Cardiac fibroblast (primary cell): Measurements from ENCODE around the gene NEO1.
A peak's percentile ranks its signal among the peaks of the same experiment; 100 is the strongest.

Source experiments
- DNase-seq, 2 donors: peaks; one replicate each; pipeline versions ENCODE4 v3.0.0 to v3.0.0-alpha.2; 2010; ENCODE audit warnings: low read depth in 2 of 2
- H3K4me3 ChIP-seq, 2 donors: replicated peaks in 1 of 2; 1 replicate in 1 of 2; 2 replicates in 1 of 2; pipeline ENCODE4 v1.5.1; 2011; ENCODE audit warnings: low read depth in 2 of 2, low read length in 2 of 2, mild to moderate bottlenecking in 2 of 2, moderate library complexity in 1 of 2
- CTCF ChIP-seq: IDR thresholded peaks from one replicate; pipeline ENCODE4 v1.5.1; 2011; ENCODE audit warnings: low read depth, mild to moderate bottlenecking, low read length, inconsistent platforms

NEO1 gene

DNA sequence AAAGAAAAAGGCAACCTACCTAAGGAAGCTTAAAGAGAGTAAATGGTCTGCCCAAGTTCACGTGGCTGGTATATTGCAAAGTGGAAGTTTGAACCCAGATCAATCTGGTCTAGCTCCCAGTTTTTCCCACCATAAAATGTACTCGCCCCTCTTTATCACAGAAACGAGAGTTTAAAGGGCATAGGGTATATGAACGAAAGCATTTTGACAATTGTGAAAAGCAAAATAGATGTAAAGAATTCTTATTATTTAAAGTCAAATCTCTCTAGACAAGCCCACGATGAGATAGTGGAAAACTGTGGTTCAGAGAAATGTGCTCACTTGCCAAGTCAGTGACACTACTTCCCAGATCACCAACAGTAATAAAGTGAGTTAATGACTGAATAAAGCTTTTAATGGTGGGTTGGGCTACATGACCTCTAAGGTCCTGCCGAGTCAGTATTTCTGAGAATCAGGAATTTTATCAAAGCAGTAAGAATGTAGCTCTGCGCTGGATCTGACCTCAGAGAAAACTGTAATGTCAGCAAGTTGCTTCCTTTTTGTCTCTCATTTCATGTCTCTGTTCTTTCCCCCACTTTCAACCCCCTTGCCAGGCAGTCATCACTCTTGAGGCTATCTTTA, 23.3 kb upstream of the NEO1 start:
- no peak for TF ChIP-seq CTCF
- H3K4me3 ChIP-seq = no peak overlapping the region
- peak in 1 of 2 donors; percentile 16 for DNase-seq

DNA sequence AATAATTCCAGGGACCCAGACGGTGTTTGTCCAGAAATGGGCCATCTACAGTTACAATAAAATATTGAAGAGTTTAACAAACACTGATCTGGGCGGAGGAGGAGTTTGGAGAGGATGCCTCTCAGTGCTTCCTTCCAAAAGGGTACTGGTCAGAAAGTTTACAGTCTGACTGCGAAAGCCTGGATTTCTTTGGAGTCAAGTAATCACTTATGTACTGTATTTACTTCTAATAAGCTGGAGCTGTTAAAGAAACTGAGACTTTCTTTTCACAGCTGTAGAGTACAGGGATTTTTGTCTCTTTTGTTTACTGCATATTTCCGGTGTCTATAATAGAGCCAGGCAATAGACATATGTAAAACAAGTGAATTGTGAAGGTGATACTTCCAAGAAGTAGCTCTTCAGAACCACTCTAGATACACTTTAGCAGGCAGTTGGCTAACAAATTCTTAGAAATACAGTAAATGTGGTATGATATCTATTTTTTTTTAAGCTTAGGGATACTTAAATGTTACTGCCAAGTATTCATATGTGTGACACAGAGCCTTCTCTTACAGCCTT, 22.1 kb upstream of the NEO1 start:
- H3K4me3 ChIP-seq = no peak overlapping the region
- no peak for TF ChIP-seq CTCF
- no peak for DNase-seq

DNA sequence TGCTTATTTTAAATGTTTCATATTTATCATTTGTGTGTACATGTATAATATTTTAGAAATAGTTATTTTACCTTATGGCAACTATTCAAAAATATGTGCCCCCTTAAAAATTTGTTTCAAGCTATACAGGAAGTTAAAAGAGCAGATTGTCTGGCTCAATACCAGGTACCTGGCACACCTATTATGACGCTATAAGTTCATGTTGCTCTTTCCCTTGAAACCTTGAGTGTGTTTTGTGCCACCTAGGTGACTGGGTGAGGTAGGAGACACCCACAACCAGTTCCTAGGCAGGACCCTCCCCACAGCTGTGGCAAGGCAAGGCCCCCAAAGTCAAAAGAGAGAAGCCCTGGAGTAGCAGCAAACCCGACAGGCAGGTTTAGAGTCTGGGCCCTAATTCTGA, 20.6 kb upstream of the NEO1 start:
- TF ChIP-seq CTCF = no peak
- DNase-seq = no peak
- no peak overlapping the region for H3K4me3 ChIP-seq

- TF ChIP-seq CTCF = no peak
- no peak overlapping the region for H3K4me3 ChIP-seq
- DNase-seq = no peak
Measured at GRCh38 chr15:73033611-73034010, 18.7 kb upstream of the NEO1 start.

- no peak overlapping the region for H3K4me3 ChIP-seq
- no peak for TF ChIP-seq CTCF
- no peak for DNase-seq
Measured at GRCh38 chr15:73034221-73034620, 18.0 kb upstream of the NEO1 start.

DNA sequence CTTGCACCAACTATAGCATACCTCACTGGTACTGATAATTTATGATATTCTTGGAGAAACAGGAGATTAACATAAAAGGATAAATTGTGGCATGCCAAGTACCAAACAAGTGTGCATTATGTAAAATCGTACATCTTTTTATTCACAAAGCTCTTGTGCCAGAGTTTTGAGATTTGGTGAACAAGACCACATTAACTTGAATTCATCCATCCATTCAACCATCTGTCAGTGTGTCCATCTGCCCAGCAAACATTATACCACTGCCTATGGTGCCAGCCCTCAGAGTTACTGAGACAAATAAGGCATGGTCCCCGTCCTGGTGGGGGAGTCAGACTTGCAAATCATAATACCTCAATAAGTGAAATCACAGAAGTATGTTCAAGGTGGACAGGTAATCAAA, 17.0 kb upstream of the NEO1 start:
- H3K4me3 ChIP-seq = no peak overlapping the region
- TF ChIP-seq CTCF = no peak
- no peak for DNase-seq

GRCh38 chr15:73038220-73038619, 14.0 kb upstream of the NEO1 start:
- TF ChIP-seq CTCF = no peak
- no peak overlapping the region for H3K4me3 ChIP-seq
- no peak for DNase-seq
